GM12891 (cell line): ENCODE results near the gene FOXF2.

Experiments used
- DNase-seq: peaks from one replicate; pipeline ENCODE4 v3.0.0; 2011; ENCODE audit warnings: low spot score; ENCODE audit not compliant: insufficient read length
- FAIRE-seq: peaks from 2 replicates; lab custom pipeline; 2011; peaks lifted over from hg19 to GRCh38; lab: Jason Lieb, UNC
- PAX5 ChIP-seq: IDR thresholded peaks from 2 replicates; pipeline ENCODE4 v1.6.1; 2011; ENCODE audit warnings: low read length, moderate library complexity, mild to moderate bottlenecking; ENCODE audit not compliant: insufficient read depth, severe bottlenecking
- POLR2A ChIP-seq: IDR thresholded peaks from 2 replicates; pipeline ENCODE4 v1.6.1; 2011; ENCODE audit warnings: low read depth, low read length, control low read depth
- POLR2AphosphoS5 ChIP-seq: IDR thresholded peaks from 2 replicates; pipeline ENCODE4 v1.6.1; 2011; ENCODE audit warnings: low read depth, low read length, control low read depth
- POU2F2 ChIP-seq: IDR thresholded peaks from 2 replicates; pipeline ENCODE4 v1.6.1; 2011; ENCODE audit warnings: low read depth, mild to moderate bottlenecking, control low read depth, low read length, moderate library complexity
- SPI1 ChIP-seq: IDR thresholded peaks from 2 replicates; pipeline ENCODE4 v1.6.1; 2011; ENCODE audit warnings: low read depth, low read length, control low read depth
- TAF1 ChIP-seq: IDR thresholded peaks from 2 replicates; pipeline ENCODE4 v1.6.1; 2011; ENCODE audit warnings: low read depth, low read length, control low read depth

The FOXF2 gene

DNA sequence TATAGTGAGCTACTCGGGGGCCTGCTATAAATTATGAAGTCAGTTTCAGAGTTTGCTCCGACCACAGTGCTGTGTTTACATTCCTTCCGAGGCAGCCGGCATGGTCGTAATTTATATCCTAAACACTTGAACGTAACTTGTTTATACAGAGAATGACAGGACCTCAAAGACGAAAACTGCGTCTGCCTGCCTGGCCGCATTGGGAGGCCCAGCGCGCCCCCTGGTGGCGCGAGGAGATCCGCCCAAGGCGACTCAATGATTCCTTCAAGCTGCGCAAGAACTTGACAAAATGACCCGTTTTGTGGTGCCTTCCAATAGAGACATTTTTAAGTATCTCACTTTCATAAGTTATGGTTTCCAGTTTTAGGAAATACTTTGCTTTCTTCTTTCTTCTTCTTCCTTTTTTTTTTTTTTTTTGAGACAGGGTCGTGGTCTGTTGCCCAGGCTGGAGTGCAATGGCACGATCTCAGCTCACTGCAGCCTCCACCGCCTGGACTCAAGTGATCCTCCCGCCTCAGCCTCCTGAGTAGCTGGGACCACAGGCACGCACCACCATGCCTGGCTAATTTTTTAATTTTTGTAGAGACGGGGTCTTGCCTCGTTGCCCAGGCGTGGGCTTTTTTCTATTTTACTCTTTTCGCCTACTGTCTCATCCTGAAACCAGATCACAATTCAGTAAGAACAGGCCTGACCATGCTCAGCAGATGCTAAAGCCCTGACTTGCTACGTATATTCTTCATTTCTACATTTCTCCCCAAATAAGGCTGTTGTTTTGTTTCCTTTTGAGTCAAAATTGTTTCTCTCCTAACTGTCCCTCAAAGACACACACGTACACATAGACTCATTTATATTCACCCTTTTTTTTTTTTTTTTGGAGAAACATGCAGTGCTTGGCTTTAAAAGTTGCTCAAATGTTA is 7.8 kb downstream of the FOXF2 start:
- no peak for TF ChIP-seq POU2F2
- TF ChIP-seq PAX5, result no peak
- TF ChIP-seq SPI1, result no peak
- TF ChIP-seq POLR2AphosphoS5, result no peak
- TF ChIP-seq POLR2A, result no peak
- no peak for TF ChIP-seq TAF1
- FAIRE-seq (peak; percentile 89), DNase-seq (peak; percentile 81)

- DNase-seq (no peak), FAIRE-seq (no peak)
- no peak for TF ChIP-seq TAF1
- no peak for TF ChIP-seq SPI1
- TF ChIP-seq POLR2A, result no peak
- TF ChIP-seq POU2F2, result no peak
- no peak for TF ChIP-seq PAX5
Observed at GRCh38 chr6:1399085-1399780, 9.9 kb downstream of the FOXF2 start.

- DNase-seq (no peak), FAIRE-seq (no peak)
- TF ChIP-seq TAF1, result no peak
- TF ChIP-seq POU2F2, result no peak
- no peak for TF ChIP-seq SPI1
Observed at GRCh38 chr6:1400126-1400850, 10.9 kb downstream of the FOXF2 start.

DNA sequence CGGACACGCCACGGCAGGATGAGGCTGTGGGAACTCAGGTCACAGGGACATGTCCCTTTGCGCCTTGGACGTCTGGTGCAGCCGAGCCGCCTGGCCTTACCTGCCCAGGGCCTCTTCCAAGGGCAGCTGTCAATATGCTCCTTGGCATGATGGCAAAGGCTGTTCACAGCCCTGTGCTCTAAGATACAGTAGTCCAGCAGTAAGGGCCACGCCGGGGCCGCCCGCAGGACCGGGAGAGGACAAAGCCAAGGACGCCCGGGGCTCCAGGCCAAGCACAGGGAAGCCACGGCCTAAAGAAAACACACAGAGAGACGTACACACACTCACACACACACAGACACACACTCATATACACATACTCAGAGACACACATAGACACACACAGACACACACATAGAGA is 13.0 kb downstream of the FOXF2 start:
- FAIRE-seq, result no peak
- no peak for DNase-seq
- no peak for TF ChIP-seq POLR2AphosphoS5
- TF ChIP-seq POLR2A, result no peak
- TF ChIP-seq PAX5, result no peak
- no peak for TF ChIP-seq TAF1
- TF ChIP-seq POU2F2, result no peak
- TF ChIP-seq SPI1, result no peak

- TF ChIP-seq PAX5 (no peak), SPI1 (no peak), POLR2AphosphoS5 (no peak), POLR2A (no peak), TAF1 (no peak), POU2F2 (no peak)
- no peak for DNase-seq
- peak; percentile 35 for FAIRE-seq
Observed at GRCh38 chr6:1402868-1403267, 13.5 kb downstream of the FOXF2 start.

- TF ChIP-seq POLR2A, result no peak
- TF ChIP-seq POLR2AphosphoS5, result no peak
- TF ChIP-seq TAF1, result no peak
- TF ChIP-seq SPI1, result no peak
- no peak for TF ChIP-seq PAX5
- no peak for TF ChIP-seq POU2F2
Observed at GRCh38 chr6:1403851-1404712, 14.7 kb downstream of the FOXF2 start.

DNA sequence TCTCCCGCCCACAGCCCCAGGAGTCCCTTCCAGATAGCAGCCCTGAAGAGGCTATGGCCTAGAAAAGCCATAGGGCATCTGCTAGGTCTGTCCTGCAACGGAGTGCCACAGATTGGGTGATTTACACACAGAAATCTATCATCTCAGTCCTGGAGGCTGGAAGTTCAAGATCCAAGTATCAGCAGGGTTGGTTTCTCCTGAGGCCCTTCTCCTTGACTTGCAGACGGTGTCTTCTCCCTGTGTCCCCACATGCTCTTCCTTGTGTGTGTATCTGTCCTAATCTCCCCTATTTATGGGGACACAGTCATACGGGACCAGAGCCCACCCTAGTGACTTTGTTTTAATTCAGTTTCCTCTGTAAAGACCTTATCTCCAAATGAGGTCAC is 15.3 kb downstream of the FOXF2 start:
- no peak for TF ChIP-seq SPI1
- no peak for TF ChIP-seq TAF1
- TF ChIP-seq PAX5, result no peak
- TF ChIP-seq POLR2A, result no peak
- no peak for TF ChIP-seq POU2F2
- no peak for TF ChIP-seq POLR2AphosphoS5
- no peak for FAIRE-seq
- no peak for DNase-seq

More at GRCh38 chr6:1403851-1404712, 14.7 kb downstream of the FOXF2 start:
- FAIRE-seq (no peak), DNase-seq (no peak)

DNA sequence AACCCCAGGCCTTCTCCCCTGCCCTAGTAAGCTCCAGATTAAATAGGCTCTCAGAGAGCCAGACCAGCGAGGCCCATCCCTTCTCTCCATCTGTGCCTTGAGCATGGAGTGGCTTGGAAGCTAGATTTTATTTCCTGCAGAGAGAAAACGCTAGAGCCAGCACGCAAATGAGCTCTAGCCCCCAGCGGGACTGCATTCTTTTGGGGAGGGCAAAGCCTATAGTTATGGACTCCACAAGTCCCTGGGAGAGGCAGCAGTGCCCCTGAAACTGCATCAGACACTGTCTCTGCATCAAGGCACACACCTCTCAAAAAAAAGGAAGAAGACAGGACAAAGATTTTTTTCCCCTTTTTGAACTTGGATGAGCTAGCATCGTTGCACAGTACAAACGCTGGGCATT is 15.8 kb downstream of the FOXF2 start:
- TF ChIP-seq POLR2A, result no peak
- no peak for TF ChIP-seq PAX5
- TF ChIP-seq SPI1, result no peak
- TF ChIP-seq POU2F2, result no peak
- TF ChIP-seq TAF1, result no peak
- no peak for TF ChIP-seq POLR2AphosphoS5
- DNase-seq (no peak), FAIRE-seq (no peak)
